HG03575 (cell line): ENCODE data around the gene LDHA.
A peak's percentile ranks its signal among the peaks of the same experiment; 100 is the strongest.

Experiments
- ATAC-seq: cut with Tn5 transposase; IDR thresholded peaks from one replicate; pipeline ENCODE4 v1.9.1; 2021; ENCODE audit not compliant: unreplicated experiment, insufficient number of reproducible peaks, low FRiP score; ENCODE audit errors: extremely low read depth

The LDHA gene

GRCh38 chr11:18394275-18394927 lies at the start of gene LDHA:
TSS of gene LDHA (plus strand) at chr11:18394563. CDS start at chr11:18396843, 2,280 bp downstream.
- peak; percentile 33 for ATAC-seq

- ATAC-seq, result no peak
These were observed 46.8 kb upstream of the LDHA start for GRCh38 chr11:18347471-18348125.

- no peak for ATAC-seq
These were observed 41.8 kb upstream of the LDHA start for GRCh38 chr11:18352581-18352980.

- no peak for ATAC-seq
These were observed 35.7 kb upstream of the LDHA start for GRCh38 chr11:18358646-18359045.

- no peak for ATAC-seq
These were observed 33.2 kb upstream of the LDHA start for GRCh38 chr11:18361154-18361553.

GRCh38 chr11:18364495-18365073 lies 29.8 kb upstream of the LDHA start:
- no peak for ATAC-seq

GRCh38 chr11:18365741-18366140 lies 28.6 kb upstream of the LDHA start:
- no peak for ATAC-seq

- ATAC-seq, result no peak
These were observed 28.1 kb upstream of the LDHA start for GRCh38 chr11:18366286-18366685.

GRCh38 chr11:18367431-18367830 lies 26.9 kb upstream of the LDHA start:
- ATAC-seq, result no peak

GRCh38 chr11:18368221-18368620 lies 26.1 kb upstream of the LDHA start:
- no peak for ATAC-seq

GRCh38 chr11:18369398-18369797 lies 25.0 kb upstream of the LDHA start:
- no peak for ATAC-seq

GRCh38 chr11:18371279-18371678 lies 23.1 kb upstream of the LDHA start:
- ATAC-seq, result no peak

GRCh38 chr11:18372201-18372600 lies 22.2 kb upstream of the LDHA start:
- no peak for ATAC-seq

GRCh38 chr11:18374956-18375355 lies 19.4 kb upstream of the LDHA start:
- no peak for ATAC-seq

GRCh38 chr11:18375941-18376340 lies 18.4 kb upstream of the LDHA start:
- no peak for ATAC-seq

GRCh38 chr11:18379201-18379600 lies 15.2 kb upstream of the LDHA start:
- no peak for ATAC-seq

- peak; percentile 80 for ATAC-seq
These were observed 10.8 kb upstream of the LDHA start for GRCh38 chr11:18383388-18384156.

- peak; percentile 55 for ATAC-seq
These were observed 10.2 kb upstream of the LDHA start for GRCh38 chr11:18384157-18384641.

GRCh38 chr11:18390088-18390487 lies 4.3 kb upstream of the LDHA start:
- ATAC-seq, result no peak
